Measurements from ENCODE around the gene CTXN1. TPM values are rescaled to one million over a fixed set of nuclear protein-coding genes. Genes with fewer than 3 reads are reported as not detected.
"Not testable (repeated sequence)": the region's sequence is repeated elsewhere in the genome, so short reads cannot be mapped to it uniquely, and the experiment has no call there.

The CTXN1 gene
- total and polyA plus RNA-seq, 8 donors = 0.67 to 5.1 (median 1.7) TPM

- no peak for TF ChIP-seq CTCF (IDR thresholded peaks at IDR 0.05)
- no peaks in the 10 kb centered on the region for H3K9me3 ChIP-seq
- intact Hi-C loops (cut with DNase I) = no loop called here
- 88 to 92% methylated on average over 13 of the region's 13 CpGs for WGBS, 2 donors
- H3K27me3 ChIP-seq = no peaks in the 10 kb centered on the region
- no peaks in the 10 kb centered on the region for H3K4me1 ChIP-seq
- FAIRE-seq = no peak
- no peak overlapping the region for H3K4me3 ChIP-seq
- no peak overlapping the region for H3K27ac ChIP-seq
- peak in 1 of 6 donors; percentile 17 for DNase-seq
- H3K36me3 ChIP-seq = no peaks in the 10 kb centered on the region
- ATAC-seq = no peak
Observed at GRCh38 chr19:7895565-7895964, 30.4 kb downstream of the CTXN1 start.

- no peak for TF ChIP-seq CTCF (IDR thresholded peaks at IDR 0.05)
- ATAC-seq (peak; percentile 55 to 88 (median 77)), FAIRE-seq (no peak), DNase-seq (peak in 5 of 6 donors; percentile 49 to 80 (median 58))
- 29 to 42% methylated on average over 18 of the region's 18 CpGs for WGBS, 2 donors
- intact Hi-C loops (cut with DNase I) = no loop called here
- Histone ChIP-seq H3K27ac (peak overlapping the region in 3 of 4 donors; percentile 20 to 57 (median 39)), H3K9me3 (no peaks in the 10 kb centered on the region), H3K27me3 (no peaks in the 10 kb centered on the region), H3K4me1 (no peaks in the 10 kb centered on the region), H3K36me3 (no peaks in the 10 kb centered on the region), H3K4me3 (no peak overlapping the region)
Observed at GRCh38 chr19:7894612-7895309, 31.2 kb downstream of the CTXN1 start.

- 90 to 92% methylated on average over 18 of the region's 18 CpGs for WGBS, 2 donors
- H3K27me3 ChIP-seq; ATAC-seq; H3K4me3 ChIP-seq; H3K36me3 ChIP-seq; H3K27ac ChIP-seq; intact Hi-C loops (cut with DNase I); H3K9me3 ChIP-seq; FAIRE-seq; H3K4me1 ChIP-seq: not testable (repeated sequence)
- DNase-seq = peak in 1 of 6 donors; percentile 7
Observed at GRCh38 chr19:7893362-7894101, 32.4 kb downstream of the CTXN1 start.

- intact Hi-C loops (cut with DNase I) = no loop called here
- Histone ChIP-seq H3K4me3 (peak overlapping the region; percentile 18 to 75 (median 57)), H3K36me3 (no peaks in the 10 kb centered on the region), H3K27me3 (no peaks in the 10 kb centered on the region), H3K4me1 (no peaks in the 10 kb centered on the region), H3K27ac (peak overlapping the region; percentile 57 to 80 (median 68)), H3K9me3 (no peaks in the 10 kb centered on the region)
- peak in 3 of 4 donors; percentile 9 to 20 (median 12) for ATAC-seq
- TF ChIP-seq CTCF (IDR thresholded peaks at IDR 0.05) = no peak
- peak in 1 of 6 donors; percentile 25 for DNase-seq
- 48 to 50% methylated on average over 8 of the region's 8 CpGs for WGBS, 2 donors
- no peak for FAIRE-seq
Observed at GRCh38 chr19:7888826-7889217, 37.1 kb downstream of the CTXN1 start.

- no peak for FAIRE-seq
- peak within 1 kb of the TSS; percentile 57 to 80 (median 68) for H3K27ac ChIP-seq
- H3K9me3 ChIP-seq = no peaks in the 10 kb centered on the region
- no peaks in the 10 kb centered on the region for H3K27me3 ChIP-seq
- H3K4me3 ChIP-seq = peak within 1 kb of the TSS; percentile 18 to 75 (median 57)
- intact Hi-C loops (cut with DNase I) = no loop called here
- no peak for TF ChIP-seq CTCF (IDR thresholded peaks at IDR 0.05)
- H3K36me3 ChIP-seq = no peaks in the 10 kb centered on the region
- 5 to 7% methylated on average over 37 to 53 of the region's 53 CpGs for WGBS, 2 donors
- peak; percentile 97 to 99 (median 98) for ATAC-seq
- DNase-seq = peak; percentile 64 to 91 (median 82)
- no peaks in the 10 kb centered on the region for H3K4me1 ChIP-seq
Observed at GRCh38 chr19:7888145-7888825, 37.6 kb downstream of the CTXN1 start, which contains the start of gene LRRC8E. Gene LRRC8E, plus strand, starts transcription at chr19:7888510. Its CDS starts 7,094 bp downstream, at chr19:7895604.
